GM19395 (cell line): ENCODE data around the gene ESPN.
"Not testable (repeated sequence)": the region's sequence is repeated elsewhere in the genome, so short reads cannot be mapped to it uniquely, and the experiment has no call there.

Experiments
- ATAC-seq: cut with Tn5 transposase; IDR thresholded peaks from one replicate; pipeline ENCODE4 v1.9.1; 2021; ENCODE audit warnings: mild to moderate bottlenecking, moderate library complexity; ENCODE audit not compliant: unreplicated experiment

The ESPN gene

GRCh38 chr1:6447016-6447817, 22.6 kb downstream of the ESPN start:
- no peak for ATAC-seq

- ATAC-seq: no peak
These were observed 23.5 kb downstream of the ESPN start for GRCh38 chr1:6447818-6448748.

- ATAC-seq: no peak
These were observed 24.4 kb downstream of the ESPN start for GRCh38 chr1:6448749-6449631.

- ATAC-seq: no peak
These were observed 25.5 kb downstream of the ESPN start for GRCh38 chr1:6450005-6450450.

GRCh38 chr1:6450486-6450885, 25.9 kb downstream of the ESPN start:
- not testable (repeated sequence) for ATAC-seq

- ATAC-seq: no peak
These were observed 26.4 kb downstream of the ESPN start for GRCh38 chr1:6450943-6451373.

- not testable (repeated sequence) for ATAC-seq
These were observed 29.6 kb downstream of the ESPN start for GRCh38 chr1:6453895-6454855.

- no peak for ATAC-seq
These were observed 30.5 kb downstream of the ESPN start for GRCh38 chr1:6454856-6455751.

- ATAC-seq: not testable (repeated sequence)
These were observed 31.4 kb downstream of the ESPN start for GRCh38 chr1:6455752-6456520.

- no peak for ATAC-seq
These were observed 32.4 kb downstream of the ESPN start for GRCh38 chr1:6456800-6457466.

GRCh38 chr1:6459850-6460265, 35.3 kb downstream of the ESPN start:
- ATAC-seq: no peak

- no peak for ATAC-seq
These were observed 35.9 kb downstream of the ESPN start for GRCh38 chr1:6460301-6461050.

- ATAC-seq: no peak
These were observed 36.5 kb downstream of the ESPN start for GRCh38 chr1:6461051-6461530.

GRCh38 chr1:6461538-6462411, 37.2 kb downstream of the ESPN start:
- ATAC-seq: no peak

GRCh38 chr1:6462412-6463119, 38.0 kb downstream of the ESPN start:
- no peak for ATAC-seq
